Adipocyte (in vitro differentiated cells): ENCODE results near the gene STXBP6.
A peak's percentile ranks its signal among the peaks of the same experiment; 100 is the strongest.

Experiments used
- DNase-seq: peaks from one replicate; pipeline ENCODE4 v3.0.0-alpha.2; 2015; ENCODE audit warnings: low read depth
- H3K27me3 ChIP-seq: replicated peaks from 2 replicates; pipeline ENCODE4 v1.7.0; 2013; ENCODE audit warnings: mild to moderate bottlenecking, low read length, moderate library complexity; ENCODE audit not compliant: control insufficient read depth, insufficient read depth
- H3K36me3 ChIP-seq: 2 replicates; pipeline ENCODE4 v1.7.0; 2013; ENCODE audit warnings: low read length, mild to moderate bottlenecking, moderate library complexity; ENCODE audit not compliant: control insufficient read depth, insufficient read depth, severe bottlenecking
- H3K4me1 ChIP-seq: 2 replicates; pipeline ENCODE4 v1.7.0; 2013; ENCODE audit warnings: mild to moderate bottlenecking, low read length, moderate library complexity; ENCODE audit not compliant: control insufficient read depth, insufficient read depth
- H3K4me3 ChIP-seq: 2 replicates; pipeline ENCODE4 v1.7.0; 2013; ENCODE audit warnings: mild to moderate bottlenecking, low read length, moderate library complexity
- H3K9ac ChIP-seq: 2 replicates; pipeline ENCODE4 v1.7.0; 2013; ENCODE audit warnings: mild to moderate bottlenecking, low read length, moderate library complexity
- H3K9me3 ChIP-seq: 2 replicates; pipeline ENCODE4 v1.7.0; 2013; ENCODE audit warnings: mild to moderate bottlenecking, low read length, moderate library complexity; ENCODE audit not compliant: control insufficient read depth

STXBP6 gene

GRCh38 chr14:24993631-24994030 is 56.3 kb downstream of the STXBP6 start:
- no peaks in the 10 kb centered on the region for H3K27me3 ChIP-seq
- H3K4me1 ChIP-seq = no peaks in the 10 kb centered on the region
- H3K4me3 ChIP-seq = no peak overlapping the region
- no peaks in the 10 kb centered on the region for H3K9me3 ChIP-seq
- DNase-seq = no peak
- H3K36me3 ChIP-seq = no peaks in the 10 kb centered on the region
- no peak overlapping the region for H3K9ac ChIP-seq

- Histone ChIP-seq H3K4me3 (no peak overlapping the region), H3K9ac (no peak overlapping the region), H3K36me3 (no peaks in the 10 kb centered on the region), H3K27me3 (no peaks in the 10 kb centered on the region), H3K9me3 (no peaks in the 10 kb centered on the region), H3K4me1 (no peaks in the 10 kb centered on the region)
- no peak for DNase-seq
Observed at GRCh38 chr14:24992624-24993360, 57.2 kb downstream of the STXBP6 start.

GRCh38 chr14:24991821-24992220 is 58.1 kb downstream of the STXBP6 start:
- Histone ChIP-seq H3K9me3 (no peaks in the 10 kb centered on the region), H3K4me1 (no peaks in the 10 kb centered on the region), H3K4me3 (no peak overlapping the region), H3K9ac (no peak overlapping the region), H3K36me3 (no peaks in the 10 kb centered on the region), H3K27me3 (no peaks in the 10 kb centered on the region)
- DNase-seq = no peak

- Histone ChIP-seq H3K27me3 (no peaks in the 10 kb centered on the region), H3K36me3 (no peaks in the 10 kb centered on the region), H3K4me3 (no peak overlapping the region), H3K4me1 (no peaks in the 10 kb centered on the region), H3K9ac (no peak overlapping the region), H3K9me3 (no peaks in the 10 kb centered on the region)
- no peak for DNase-seq
Observed at GRCh38 chr14:24991288-24991687, 58.7 kb downstream of the STXBP6 start.

GRCh38 chr14:24990773-24991172 is 59.2 kb downstream of the STXBP6 start:
- Histone ChIP-seq H3K4me3 (no peak overlapping the region), H3K36me3 (no peaks in the 10 kb centered on the region), H3K27me3 (no peaks in the 10 kb centered on the region), H3K9me3 (no peaks in the 10 kb centered on the region), H3K9ac (no peak overlapping the region), H3K4me1 (no peaks in the 10 kb centered on the region)
- no peak for DNase-seq

GRCh38 chr14:24990050-24990449 is 59.9 kb downstream of the STXBP6 start:
- Histone ChIP-seq H3K4me1 (no peaks in the 10 kb centered on the region), H3K9ac (no peak overlapping the region), H3K9me3 (no peaks in the 10 kb centered on the region), H3K4me3 (no peak overlapping the region), H3K36me3 (no peaks in the 10 kb centered on the region), H3K27me3 (no peaks in the 10 kb centered on the region)
- DNase-seq = no peak

GRCh38 chr14:24988760-24989159 is 61.2 kb downstream of the STXBP6 start:
- DNase-seq = no peak
- Histone ChIP-seq H3K27me3 (no peaks in the 10 kb centered on the region), H3K4me3 (no peak overlapping the region), H3K4me1 (no peaks in the 10 kb centered on the region), H3K9ac (no peak overlapping the region), H3K36me3 (no peaks in the 10 kb centered on the region), H3K9me3 (no peaks in the 10 kb centered on the region)

GRCh38 chr14:24986206-24986893 is 63.6 kb downstream of the STXBP6 start:
- no peaks in the 10 kb centered on the region for H3K36me3 ChIP-seq
- no peak for DNase-seq
- no peaks in the 10 kb centered on the region for H3K27me3 ChIP-seq
- H3K4me3 ChIP-seq = no peak overlapping the region
- no peak overlapping the region for H3K9ac ChIP-seq
- no peaks in the 10 kb centered on the region for H3K9me3 ChIP-seq
- peaks cover 7% of the 10 kb centered on the region for H3K4me1 ChIP-seq

- Histone ChIP-seq H3K9me3 (no peaks in the 10 kb centered on the region), H3K27me3 (no peaks in the 10 kb centered on the region), H3K36me3 (no peaks in the 10 kb centered on the region), H3K4me1 (peaks cover 7% of the 10 kb centered on the region), H3K9ac (no peak overlapping the region), H3K4me3 (no peak overlapping the region)
- DNase-seq = no peak
Observed at GRCh38 chr14:24984846-24985589, 64.9 kb downstream of the STXBP6 start.

GRCh38 chr14:24982472-24983155 is 67.3 kb downstream of the STXBP6 start:
- Histone ChIP-seq H3K27me3 (no peaks in the 10 kb centered on the region), H3K4me3 (no peak overlapping the region), H3K4me1 (peaks cover 7% of the 10 kb centered on the region), H3K9me3 (no peaks in the 10 kb centered on the region), H3K9ac (no peak overlapping the region), H3K36me3 (no peaks in the 10 kb centered on the region)
- DNase-seq = peak; percentile 78

- no peaks in the 10 kb centered on the region for H3K36me3 ChIP-seq
- peaks cover 8% of the 10 kb centered on the region for H3K4me1 ChIP-seq
- no peak for DNase-seq
- H3K9me3 ChIP-seq = no peaks in the 10 kb centered on the region
- no peak overlapping the region for H3K4me3 ChIP-seq
- no peak overlapping the region for H3K9ac ChIP-seq
- no peaks in the 10 kb centered on the region for H3K27me3 ChIP-seq
Observed at GRCh38 chr14:24979725-24980239, 70.2 kb downstream of the STXBP6 start.
